ACHN (cell line): Measurements from ENCODE around the gene AGPS.
"Not testable (repeated sequence)": the region's sequence is repeated elsewhere in the genome, so short reads cannot be mapped to it uniquely, and the experiment has no call there.

ENCODE experiments used
- DNase-seq: peaks from one replicate; pipeline ENCODE4 v3.0.0-alpha.2; 2015
- in situ Hi-C: cut with HindIII; loops from 2 replicates; pipeline ENCODE4 v1.10.0; 2017; ENCODE audit warnings: low sequenced_read_pairs, low pct_ligation_motif_present, low pct_unique_long_range_greater_than_20kb

The AGPS gene

DNA sequence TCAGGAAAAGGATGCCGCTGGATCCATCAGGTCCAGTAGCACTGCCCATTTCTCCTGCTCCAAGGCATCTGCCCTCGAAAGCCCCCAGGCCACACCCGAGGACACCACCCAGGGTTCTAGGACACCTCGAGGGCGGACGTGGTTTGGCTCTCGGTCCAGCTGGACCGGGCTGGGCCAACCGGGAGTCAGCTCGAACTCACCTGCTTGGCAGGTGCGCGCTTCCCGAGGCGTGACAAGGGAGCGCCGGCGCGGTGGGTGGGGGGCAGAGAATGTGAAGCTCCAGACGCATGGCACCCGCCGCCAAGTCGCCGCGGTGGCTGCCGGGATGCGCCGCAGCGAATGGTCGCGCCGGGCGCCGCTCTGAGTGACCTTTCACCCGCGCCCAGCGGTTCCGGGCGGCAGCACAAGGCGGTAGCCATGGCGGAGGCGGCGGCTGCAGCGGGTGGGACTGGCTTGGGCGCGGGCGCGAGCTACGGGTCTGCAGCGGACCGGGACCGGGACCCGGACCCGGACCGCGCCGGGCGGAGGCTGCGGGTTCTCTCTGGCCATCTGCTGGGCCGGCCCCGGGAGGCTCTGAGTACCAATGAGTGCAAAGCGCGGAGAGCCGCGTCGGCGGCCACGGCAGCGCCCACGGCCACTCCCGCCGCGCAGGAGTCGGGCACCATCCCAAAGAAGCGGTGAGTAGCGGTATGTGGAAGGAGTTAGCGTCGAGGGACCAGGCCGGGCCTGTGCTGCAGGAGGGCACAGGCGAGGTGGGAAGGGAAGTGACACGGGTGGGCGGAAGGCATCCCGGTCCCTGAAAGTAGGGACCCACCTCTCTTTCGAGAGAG, at the start of gene AGPS:
AGPS (plus strand) TSS at position 401 of the 830 bp plus-strand sequence; CDS start at position 418, 17 bp downstream.
- DNase-seq: peak; percentile 81
- in situ Hi-C loops: no loop called here

DNA sequence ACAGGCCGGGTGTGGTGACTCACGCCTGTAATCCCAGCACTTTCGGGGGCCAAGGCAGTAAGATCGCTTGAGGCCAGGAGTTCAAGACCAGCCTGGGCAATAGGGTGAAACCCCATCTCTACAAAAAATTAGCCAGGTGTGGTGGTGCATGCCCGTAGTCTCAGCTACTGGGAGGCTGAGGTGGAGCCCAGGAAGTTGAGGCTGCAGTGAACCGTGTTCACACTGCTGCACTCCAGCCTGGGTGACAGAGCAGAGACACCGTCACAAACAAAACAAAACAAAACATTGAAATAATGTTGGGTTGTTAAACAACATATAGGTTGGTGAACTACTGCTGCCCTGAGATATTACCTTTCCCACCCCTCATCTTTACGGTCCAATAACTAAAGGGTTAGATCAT, 48.8 kb upstream of the AGPS start:
- in situ Hi-C loops: no loop called here
- DNase-seq: no peak

DNA sequence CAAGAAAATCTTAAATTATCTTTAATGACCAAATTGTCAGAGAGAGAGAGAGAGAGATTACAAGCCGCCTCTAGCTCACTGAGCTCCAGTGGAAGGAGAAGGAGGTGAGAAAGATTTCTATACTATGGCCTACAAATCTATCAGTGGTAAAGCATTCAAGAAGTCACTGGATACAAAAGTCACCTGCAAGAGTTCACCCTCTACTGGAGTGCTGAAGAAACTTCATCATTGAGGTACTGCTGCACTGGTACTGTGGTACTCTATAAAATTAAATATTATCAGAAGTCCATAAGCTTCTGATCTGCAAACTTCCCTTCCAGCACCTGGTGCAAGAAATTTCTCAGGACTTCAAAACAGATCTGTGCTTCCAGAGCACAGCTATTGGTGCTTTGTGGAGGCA, 48.3 kb upstream of the AGPS start:
- in situ Hi-C loops: no loop called here
- DNase-seq: no peak

GRCh38 chr2:177346192-177346591, 46.4 kb upstream of the AGPS start:
- in situ Hi-C loops: no loop called here
- no peak for DNase-seq

DNA sequence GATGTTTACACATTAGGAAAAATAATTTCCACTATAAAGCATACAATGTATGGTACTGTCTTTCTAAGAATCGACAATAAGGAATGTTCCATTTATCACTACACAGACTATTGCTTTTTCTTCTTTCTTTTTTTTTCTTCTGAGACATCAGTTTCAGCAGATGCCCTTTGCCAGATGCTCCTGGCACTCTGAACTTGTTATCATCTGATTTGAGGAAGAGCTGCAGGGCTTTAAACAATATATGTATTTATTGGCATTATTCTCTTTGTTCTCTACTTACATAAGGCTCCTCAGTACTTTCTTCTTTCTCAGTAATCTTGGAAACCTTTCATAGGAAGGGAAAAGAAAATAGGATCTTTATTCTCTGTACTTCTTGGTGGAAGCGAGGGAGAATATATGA, 45.0 kb upstream of the AGPS start:
- in situ Hi-C loops: no loop called here
- no peak for DNase-seq

GRCh38 chr2:177348118-177348654, 44.4 kb upstream of the AGPS start:
- in situ Hi-C loops: no loop called here
- no peak for DNase-seq

- DNase-seq: no peak
- in situ Hi-C loops: no loop called here
Observed at GRCh38 chr2:177348733-177349693, 43.6 kb upstream of the AGPS start.

GRCh38 chr2:177350624-177351023, 41.9 kb upstream of the AGPS start:
- DNase-seq, in situ Hi-C loops: not testable (repeated sequence)

DNA sequence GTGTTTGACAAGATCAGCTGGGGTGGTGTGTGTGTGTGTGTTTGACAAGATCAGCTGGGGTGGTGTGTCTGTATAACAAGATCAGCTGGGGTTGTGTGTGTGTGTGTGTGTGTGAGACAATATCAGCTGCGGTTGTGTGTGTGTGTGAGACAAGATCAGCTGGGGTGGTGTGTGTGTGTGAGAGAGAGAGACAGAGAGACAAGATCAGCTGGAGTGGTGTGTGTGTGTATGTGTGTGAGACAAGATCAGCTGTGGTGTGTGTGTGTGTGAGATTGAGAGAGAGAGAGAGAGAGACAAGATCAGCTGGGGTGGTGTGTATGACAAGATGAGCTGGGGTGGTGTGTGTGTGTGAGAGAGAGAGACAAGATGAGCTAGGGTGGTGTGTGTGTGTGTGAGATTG, 41.5 kb upstream of the AGPS start:
- DNase-seq, in situ Hi-C loops: not testable (repeated sequence)

DNA sequence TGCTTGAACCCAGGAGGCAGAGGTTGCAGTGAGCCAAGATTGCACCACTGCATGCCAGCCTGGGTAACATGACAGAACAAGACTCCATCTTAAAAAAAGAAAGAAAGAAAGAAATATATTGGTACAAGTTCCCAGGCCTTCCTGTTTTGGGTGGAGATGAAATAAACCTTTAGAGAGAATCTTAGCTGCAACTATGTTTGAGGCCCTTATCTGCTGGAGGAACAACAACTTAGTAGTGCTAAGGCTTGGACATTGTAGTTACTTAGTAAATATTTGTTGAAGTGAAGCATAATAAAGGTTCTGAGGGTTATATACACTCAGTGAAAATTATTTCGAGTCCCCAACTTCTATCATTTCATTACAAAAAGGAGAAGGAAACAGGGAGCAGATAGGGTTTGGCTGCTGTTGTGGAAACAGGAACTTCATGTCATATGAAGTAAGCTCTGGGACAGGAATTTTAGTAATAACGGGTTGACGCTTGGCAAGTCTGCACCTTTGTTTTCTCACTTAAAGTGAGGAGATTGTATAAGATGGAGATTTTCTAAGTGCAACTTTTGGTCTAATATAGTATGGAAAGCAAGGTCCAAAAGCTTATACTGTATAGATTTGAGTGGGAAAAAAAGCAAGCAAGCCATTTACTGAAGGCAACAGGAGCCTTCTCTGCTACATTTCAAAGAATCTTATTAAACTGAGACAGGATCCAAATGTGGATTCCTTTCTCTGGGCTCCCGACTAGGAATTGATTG, 40.0 kb upstream of the AGPS start:
- no peak for DNase-seq
- in situ Hi-C loops: no loop called here

DNA sequence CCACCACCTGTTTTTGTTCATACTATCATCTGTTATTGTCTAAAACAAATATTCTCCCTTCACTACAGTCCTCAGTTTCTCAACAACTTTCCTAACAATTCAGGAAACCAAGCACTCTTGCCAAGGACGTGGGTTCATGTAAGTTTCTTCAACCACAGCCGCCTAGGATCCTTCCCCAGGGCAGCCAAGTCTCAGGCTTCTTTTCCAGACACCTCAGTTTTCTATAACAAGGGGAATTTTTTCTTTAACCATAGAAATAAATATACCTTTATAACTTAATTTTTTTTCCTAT, 39.4 kb upstream of the AGPS start:
- in situ Hi-C loops: no loop called here
- no peak for DNase-seq

- in situ Hi-C loops: not testable (repeated sequence)
Observed at GRCh38 chr2:177354541-177354940, 38.0 kb upstream of the AGPS start.

GRCh38 chr2:177355874-177356273, 36.7 kb upstream of the AGPS start:
- no peak for DNase-seq
- in situ Hi-C loops: no loop called here

More at GRCh38 chr2:177354541-177354940, 38.0 kb upstream of the AGPS start:
- not testable (repeated sequence) for DNase-seq

DNA sequence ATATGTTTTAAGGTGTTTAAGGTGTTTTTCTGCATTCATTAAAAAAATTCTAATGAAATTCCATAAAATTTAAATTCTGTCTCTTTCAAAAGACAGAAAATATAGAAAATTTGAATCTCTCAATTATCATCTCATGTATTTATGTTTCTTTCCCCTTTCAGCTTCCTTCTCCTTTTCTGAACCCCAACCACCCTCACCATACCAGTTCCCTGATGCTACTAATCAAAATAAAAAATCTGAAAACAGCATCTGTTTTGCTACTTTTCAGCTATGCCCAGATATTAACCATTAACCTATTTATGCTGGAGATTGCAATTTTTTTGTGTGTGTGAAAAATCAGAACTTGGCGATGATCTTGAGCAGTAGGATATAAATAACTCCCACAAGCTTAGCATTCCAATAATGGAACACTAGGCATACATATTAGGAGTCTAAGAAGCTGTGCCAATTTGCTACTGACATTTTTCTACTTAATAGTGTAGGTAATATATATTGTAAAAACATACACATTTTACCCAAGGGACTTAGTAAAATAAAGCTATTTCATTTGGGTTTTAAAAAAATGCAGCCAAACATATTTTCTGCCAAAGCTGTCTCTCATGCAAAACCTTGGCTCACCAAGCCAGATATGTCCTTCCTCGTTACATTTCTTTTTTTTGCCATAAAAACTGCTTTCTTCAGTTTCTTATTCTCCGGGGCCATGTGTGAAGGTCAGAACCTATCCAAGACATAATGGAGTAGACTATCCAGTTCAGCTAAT, 32.6 kb upstream of the AGPS start:
- no peak for DNase-seq
- in situ Hi-C loops: no loop called here

DNA sequence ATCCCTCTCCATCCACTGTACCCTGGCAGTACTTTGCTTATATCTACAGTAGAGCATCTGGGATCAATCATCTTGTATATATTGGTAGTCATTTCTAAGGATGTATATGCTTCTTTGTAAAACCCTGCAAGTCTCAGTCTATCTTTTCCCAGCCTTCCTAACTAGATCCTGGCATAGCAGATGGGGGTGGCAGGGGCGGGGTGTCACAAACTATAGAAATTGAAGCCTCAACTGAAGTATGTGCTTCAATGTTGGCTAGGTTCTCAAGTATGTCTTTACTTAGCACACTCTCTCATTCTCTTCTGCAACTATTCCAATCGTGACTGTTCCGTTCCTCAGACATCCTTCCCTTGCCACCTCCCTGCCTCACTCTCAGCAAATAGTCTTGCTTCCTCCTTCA, 30.1 kb upstream of the AGPS start:
- no peak for DNase-seq
- in situ Hi-C loops: no loop called here

DNA sequence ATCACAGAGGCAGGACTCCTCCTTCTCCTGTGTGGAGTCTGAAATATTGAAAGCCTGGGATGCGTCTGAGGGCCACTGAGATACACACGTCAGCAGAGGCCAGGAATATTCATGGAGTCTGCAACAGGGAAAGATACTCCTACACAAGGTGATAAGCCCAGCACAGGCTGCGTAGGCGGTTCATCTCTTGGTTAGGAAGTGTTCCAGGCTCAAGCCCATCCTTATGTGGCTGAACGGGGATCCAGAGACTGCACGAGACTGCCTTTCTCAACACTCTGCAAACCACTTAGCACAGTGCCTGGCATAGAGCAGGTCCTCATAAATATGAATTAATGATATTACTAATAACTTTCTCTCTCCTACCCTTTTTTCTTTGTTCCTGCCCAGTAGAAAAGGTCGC, 29.2 kb upstream of the AGPS start:
- DNase-seq: no peak
- in situ Hi-C loops: no loop called here

DNA sequence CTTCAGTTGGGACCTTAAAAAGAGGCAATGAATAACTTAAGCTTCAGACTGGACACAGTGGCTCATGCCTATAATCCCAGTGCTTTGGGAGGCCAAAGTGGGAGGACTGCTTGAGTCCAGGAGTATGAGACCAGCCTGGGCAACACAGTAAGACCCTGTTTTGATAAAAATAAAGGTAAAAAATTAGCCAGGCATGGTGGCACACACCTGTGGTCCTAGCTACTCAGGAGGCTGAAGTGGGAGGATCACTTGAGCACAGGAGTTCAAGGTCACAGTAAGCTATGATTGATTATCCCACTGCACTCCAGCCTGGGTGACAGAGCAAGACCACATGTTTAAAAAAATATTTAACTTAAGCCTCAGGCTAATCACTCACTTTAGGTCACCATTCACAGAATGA, 26.8 kb upstream of the AGPS start:
- DNase-seq, in situ Hi-C loops: not testable (repeated sequence)

DNA sequence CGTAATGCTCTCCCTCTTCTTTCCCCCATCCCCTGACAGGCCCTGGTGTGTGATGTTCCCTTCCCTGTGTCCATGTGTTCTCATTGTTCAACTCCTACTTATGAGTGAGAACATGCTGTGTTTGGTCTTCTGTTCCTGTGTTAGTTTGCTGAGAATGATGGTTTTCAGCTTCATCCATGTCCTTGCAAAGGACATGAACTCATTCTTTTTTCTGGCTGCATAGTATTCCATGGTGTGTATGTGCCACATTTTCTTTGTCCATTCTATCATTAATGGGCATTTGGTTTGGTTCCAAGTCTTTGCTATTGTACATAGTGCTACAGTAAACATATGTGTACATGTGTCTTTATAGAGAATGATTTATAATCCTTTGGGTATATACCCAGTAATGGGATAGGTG, 24.6 kb upstream of the AGPS start:
- in situ Hi-C loops, DNase-seq: not testable (repeated sequence)
